GM21423 (cell line): ENCODE results near the gene DPM2.
A peak's percentile ranks its signal among the peaks of the same experiment; 100 is the strongest.

Experiments
- ATAC-seq: cut with Tn5 transposase; IDR thresholded peaks from one replicate; pipeline ENCODE4 v1.9.1; 2021; ENCODE audit warnings: mild to moderate bottlenecking, moderate library complexity; ENCODE audit not compliant: unreplicated experiment

Gene DPM2

DNA sequence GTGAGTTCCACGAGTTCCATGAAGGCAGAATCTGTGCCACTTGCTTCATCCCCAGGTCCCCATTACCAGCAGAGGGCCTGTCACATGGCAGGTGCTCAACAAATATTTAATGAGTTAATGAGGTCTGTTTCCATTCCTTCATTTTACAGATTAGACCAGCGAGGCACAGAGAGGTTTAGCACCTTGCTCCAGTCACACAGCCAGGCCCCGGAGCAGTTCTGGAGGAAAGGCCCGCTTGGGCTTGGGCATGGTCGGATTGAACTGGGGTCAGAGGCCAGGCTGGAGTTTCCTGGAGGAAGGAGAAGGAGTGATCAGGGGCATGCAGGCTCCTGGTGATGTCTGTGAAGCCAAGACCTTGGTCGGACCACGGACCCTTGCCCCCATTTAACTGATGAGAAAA, 16.9 kb downstream of the DPM2 start:
- no peak for ATAC-seq

GRCh38 chr9:127919253-127919815, 18.3 kb downstream of the DPM2 start:
- no peak for ATAC-seq

DNA sequence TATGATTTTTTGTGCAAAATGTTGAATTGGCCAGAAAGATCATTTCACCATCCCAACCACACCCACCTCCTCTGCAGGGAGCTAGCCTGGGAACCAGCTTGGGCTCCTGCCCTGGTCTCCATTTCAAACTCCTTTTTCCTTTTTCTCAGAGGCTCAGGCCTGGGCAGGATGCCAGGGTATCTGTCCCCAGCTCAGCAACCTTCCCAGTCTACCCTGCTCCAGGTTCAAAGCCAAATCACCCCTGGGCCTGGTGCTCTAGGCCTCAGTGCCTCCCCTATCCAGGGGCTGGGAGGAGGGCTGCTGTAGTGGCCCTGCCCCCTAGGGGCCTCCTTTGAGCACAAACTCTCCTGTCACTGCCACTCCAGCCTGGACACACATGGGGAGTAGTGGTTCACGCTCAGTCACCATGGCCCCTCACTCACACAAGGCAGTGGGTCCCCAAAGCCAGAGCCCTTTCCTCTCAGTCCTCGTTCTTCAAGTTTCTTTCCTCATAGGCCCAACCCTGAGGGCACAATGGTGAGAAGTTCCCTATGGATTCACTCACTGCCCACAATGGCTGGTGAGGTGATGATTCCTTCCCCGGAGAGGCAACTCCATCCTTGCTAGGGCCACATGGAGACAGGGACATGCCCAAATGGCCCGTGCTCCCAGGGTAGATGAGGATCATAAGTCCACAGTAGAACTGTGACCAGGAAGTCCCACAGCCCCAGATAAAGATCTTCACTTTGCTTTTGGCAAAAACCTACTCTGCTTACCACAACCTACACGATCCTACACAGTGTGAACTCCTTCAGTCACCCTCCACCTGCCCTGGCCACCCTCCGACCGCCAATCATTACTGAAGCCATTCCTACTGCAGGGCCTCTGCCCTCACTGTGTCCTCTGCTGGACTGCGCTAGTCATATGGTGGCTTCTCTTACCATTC, 19.2 kb downstream of the DPM2 start:
- ATAC-seq = no peak

DNA sequence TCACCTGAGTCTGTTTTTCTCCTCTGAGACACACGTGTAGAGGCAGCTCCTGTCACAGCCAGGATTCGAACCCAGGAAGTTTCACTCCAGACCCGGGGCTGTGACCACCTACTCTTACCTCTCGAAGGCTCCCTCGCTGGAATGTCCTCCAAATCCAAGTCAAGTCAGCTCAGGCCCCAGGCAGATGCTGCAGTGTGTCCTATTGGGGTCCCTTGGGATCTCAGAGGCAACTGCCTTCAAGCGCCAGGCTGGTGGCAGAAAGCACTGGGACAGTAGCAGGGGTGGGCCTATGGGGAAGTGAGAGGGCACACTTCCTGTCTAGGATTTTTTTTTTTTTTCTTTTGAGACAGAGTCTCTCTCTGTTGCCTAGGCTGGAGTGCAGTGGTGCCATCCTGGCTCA, 20.1 kb downstream of the DPM2 start:
- no peak for ATAC-seq

- ATAC-seq = peak; percentile 70
Observed at GRCh38 chr9:127916720-127917581, 20.7 kb downstream of the DPM2 start, which contains the start of gene ST6GALNAC4. Gene ST6GALNAC4 (minus strand): TSS chr9:127917041. CDS start chr9:127916419, 622 bp downstream.

- no peak for ATAC-seq
Observed at GRCh38 chr9:127915801-127916719, 21.6 kb downstream of the DPM2 start.

DNA sequence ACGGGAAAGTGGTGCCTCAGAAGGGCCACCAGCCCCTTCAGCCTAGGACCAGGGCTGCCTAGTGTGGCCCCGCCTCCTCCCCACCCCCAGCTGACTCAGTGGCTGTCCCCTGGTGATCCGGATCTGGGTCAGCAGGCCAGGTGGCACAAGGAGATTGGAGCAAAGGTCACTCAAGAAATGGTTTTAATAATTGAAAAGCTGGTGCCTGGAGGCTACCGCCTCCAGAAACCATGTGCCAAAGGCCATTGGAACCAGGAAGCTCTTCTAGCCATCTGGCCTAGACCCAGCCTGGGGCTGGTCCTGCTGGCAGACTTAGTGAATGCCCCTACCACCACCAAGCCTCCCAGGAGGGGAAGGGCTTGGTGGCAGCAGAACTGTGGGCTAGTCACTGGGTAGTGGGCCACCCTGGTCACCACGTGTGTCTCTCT, 22.3 kb downstream of the DPM2 start:
- no peak for ATAC-seq

DNA sequence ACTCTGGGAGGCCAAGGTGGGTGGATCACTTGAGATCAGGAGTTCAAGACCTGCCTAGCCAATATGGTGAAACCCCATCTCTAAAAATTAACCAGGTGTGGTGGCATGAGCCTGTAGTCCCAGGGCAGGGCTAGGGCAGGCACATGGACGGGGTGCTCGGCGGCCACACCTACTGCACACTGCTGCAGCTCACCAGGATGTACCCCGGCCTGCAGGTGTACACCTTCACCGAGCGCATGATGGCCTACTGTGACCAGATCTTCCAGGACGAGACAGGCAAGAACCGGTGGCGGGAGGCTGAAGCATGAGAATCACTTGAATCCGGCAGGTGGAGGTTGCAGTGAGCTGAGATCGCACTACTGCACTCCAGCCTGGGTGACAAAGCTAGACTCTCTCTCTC, 24.0 kb downstream of the DPM2 start:
- ATAC-seq = no peak

- no peak for ATAC-seq
Observed at GRCh38 chr9:127912882-127913281, 24.8 kb downstream of the DPM2 start.

DNA sequence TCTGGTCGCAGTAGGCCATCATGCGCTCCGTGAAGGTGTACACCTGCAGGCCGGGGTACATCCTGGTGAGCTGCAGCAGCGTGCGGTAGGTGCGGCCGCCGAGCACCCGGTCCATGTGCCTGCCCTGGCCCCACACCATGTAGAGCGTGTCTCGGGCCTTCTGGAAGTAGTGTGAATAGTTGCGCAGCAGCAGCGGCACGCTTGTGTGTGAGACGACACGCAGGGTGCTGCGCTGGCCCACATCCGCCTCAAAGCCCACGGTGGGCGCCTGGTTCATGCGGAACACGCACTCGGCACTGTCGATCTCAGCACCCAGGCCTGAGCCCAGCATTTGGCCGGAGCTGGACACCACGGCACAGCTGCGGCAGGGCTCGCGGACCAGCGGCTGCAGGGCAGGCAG, 25.4 kb downstream of the DPM2 start:
- ATAC-seq = no peak

GRCh38 chr9:127910613-127911205, 26.9 kb downstream of the DPM2 start:
- no peak for ATAC-seq

DNA sequence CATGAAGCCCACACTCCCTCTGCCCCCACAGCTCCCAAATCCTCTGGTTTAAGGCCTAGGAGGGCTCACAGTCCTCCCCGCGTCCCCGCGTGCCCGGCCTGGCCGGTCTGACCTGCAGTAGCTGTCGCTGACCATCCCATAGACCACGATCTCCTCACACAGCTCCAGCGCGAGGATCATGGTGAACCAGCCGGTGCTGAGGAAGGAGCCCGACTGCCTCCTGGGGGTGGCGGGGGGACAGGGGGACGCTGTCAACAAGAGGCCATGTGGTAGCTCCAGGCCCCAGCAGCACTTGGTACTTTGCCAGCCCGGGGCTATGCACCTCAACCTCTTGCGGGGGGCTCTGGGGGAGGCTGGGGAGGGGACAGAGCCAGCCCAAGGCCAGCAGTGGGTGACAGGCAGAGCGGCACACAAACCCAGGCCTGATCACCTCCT, 27.8 kb downstream of the DPM2 start:
- ATAC-seq = no peak

GRCh38 chr9:127908660-127908926, 29.1 kb downstream of the DPM2 start:
- ATAC-seq = no peak

- no peak for ATAC-seq
Observed at GRCh38 chr9:127907867-127908659, 29.6 kb downstream of the DPM2 start.

- ATAC-seq = no peak
Observed at GRCh38 chr9:127905788-127906191, 31.9 kb downstream of the DPM2 start.

GRCh38 chr9:127905004-127905728, 32.5 kb downstream of the DPM2 start:
- ATAC-seq = no peak

- no peak for ATAC-seq
Observed at GRCh38 chr9:127904561-127905003, 33.1 kb downstream of the DPM2 start.
